ENCODE results near the gene B3GNT7. TPM values are rescaled to one million over a fixed set of nuclear protein-coding genes. Genes with fewer than 3 reads are reported as not detected.
"Not testable (repeated sequence)": the region's sequence is repeated elsewhere in the genome, so short reads cannot be mapped to it uniquely, and the experiment has no call there.

Gene B3GNT7
- total and polyA plus RNA-seq, 2 experiments from 2014 or later: 44.2 to 89.4 TPM

DNA sequence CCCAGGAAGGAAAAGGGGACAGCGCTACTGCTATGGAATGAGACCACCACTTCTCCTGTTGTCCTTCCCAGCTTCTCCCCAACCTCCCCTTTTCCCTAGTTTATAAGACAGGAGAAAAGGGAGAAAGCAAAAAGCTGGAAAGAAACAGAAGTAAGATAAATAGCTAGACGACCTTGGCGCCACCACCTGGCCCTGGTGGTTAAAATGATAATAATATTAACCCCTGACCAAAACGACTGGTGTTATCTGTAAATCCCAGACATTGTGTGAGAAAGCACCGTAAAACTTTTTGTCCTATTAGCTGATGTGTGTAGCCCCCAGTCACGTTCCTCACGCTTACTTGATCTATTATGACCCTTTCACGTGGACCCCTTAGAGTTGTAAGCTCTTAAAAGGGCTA, 5.2 kb downstream of the B3GNT7 start:
- not testable (repeated sequence) for H4K20me1 ChIP-seq (replicated peaks; ENCODE audit: insufficient read depth); H3F3A ChIP-seq (replicated peaks; ENCODE audit: low read depth); H3K9me2 ChIP-seq (ENCODE audit: insufficient read depth); H3K9me3 Mint-ChIP-seq; H3K36me3 ChIP-seq (ENCODE audit: insufficient read depth); H3K27me3 ChIP-seq (ENCODE audit: insufficient read depth); DNase-seq (ENCODE audit: low spot score); H3K4me3 ChIP-seq; H3K4me3 Mint-ChIP-seq; ATAC-seq; H2AFZ ChIP-seq
- Histone ChIP-seq H3K4me2 (peak overlapping the region; percentile 38; the same call in 1 of the 2 replicates), H3K79me2 (replicated peaks; ENCODE audit: insufficient read depth) (peaks cover 17% of the 10 kb centered on the region), H3K4me1 (ENCODE audit: insufficient read depth) (peaks cover 19% of the 10 kb centered on the region; the same call in 1 of the 2 replicates), H3K27ac (ENCODE audit: low read depth) (peak overlapping the region; percentile 79; the same call in 1 of the 2 replicates)
- Mint-ChIP-seq H3K27ac (peak overlapping the region; percentile 79), H3K36me3 (ENCODE audit: low read depth) (peaks cover 37% of the 10 kb centered on the region), H3K27me3 (ENCODE audit: insufficient read depth, low read depth, poor library complexity) (peaks cover 13% of the 10 kb centered on the region), H3K4me1 (peaks cover 65% of the 10 kb centered on the region)
- TF ChIP-seq, protein P1, sequence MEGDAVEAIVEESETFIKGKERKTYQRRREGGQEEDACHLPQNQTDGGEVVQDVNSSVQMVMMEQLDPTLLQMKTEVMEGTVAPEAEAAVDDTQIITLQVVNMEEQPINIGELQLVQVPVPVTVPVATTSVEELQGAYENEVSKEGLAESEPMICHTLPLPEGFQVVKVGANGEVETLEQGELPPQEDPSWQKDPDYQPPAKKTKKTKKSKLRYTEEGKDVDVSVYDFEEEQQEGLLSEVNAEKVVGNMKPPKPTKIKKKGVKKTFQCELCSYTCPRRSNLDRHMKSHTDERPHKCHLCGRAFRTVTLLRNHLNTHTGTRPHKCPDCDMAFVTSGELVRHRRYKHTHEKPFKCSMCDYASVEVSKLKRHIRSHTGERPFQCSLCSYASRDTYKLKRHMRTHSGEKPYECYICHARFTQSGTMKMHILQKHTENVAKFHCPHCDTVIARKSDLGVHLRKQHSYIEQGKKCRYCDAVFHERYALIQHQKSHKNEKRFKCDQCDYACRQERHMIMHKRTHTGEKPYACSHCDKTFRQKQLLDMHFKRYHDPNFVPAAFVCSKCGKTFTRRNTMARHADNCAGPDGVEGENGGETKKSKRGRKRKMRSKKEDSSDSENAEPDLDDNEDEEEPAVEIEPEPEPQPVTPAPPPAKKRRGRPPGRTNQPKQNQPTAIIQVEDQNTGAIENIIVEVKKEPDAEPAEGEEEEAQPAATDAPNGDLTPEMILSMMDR (conservative IDR thresholded peaks at IDR 0.05; ENCODE audit: low read depth in 2 of 2): peak; percentile 28 to 30; a peak in 3 of 4 replicates

- H3K27me3 ChIP-seq (ENCODE audit: insufficient read depth); H3F3A ChIP-seq (replicated peaks; ENCODE audit: low read depth); H3K9me3 Mint-ChIP-seq; H3K4me3 ChIP-seq; H3K9me2 ChIP-seq (ENCODE audit: insufficient read depth); H2AFZ ChIP-seq; H3K36me3 ChIP-seq (ENCODE audit: insufficient read depth); DNase-seq (ENCODE audit: low spot score); H3K4me3 Mint-ChIP-seq; H3K4me2 ChIP-seq; H3K27ac ChIP-seq (ENCODE audit: low read depth); H4K20me1 ChIP-seq (replicated peaks; ENCODE audit: insufficient read depth): not testable (repeated sequence)
- Histone ChIP-seq H3K4me1 (ENCODE audit: insufficient read depth) (peaks cover 22% of the 10 kb centered on the region; the same call in 1 of the 2 replicates), H3K79me2 (replicated peaks; ENCODE audit: insufficient read depth) (peaks cover 17% of the 10 kb centered on the region)
- Mint-ChIP-seq H3K27me3 (ENCODE audit: insufficient read depth, low read depth, poor library complexity) (peaks cover 13% of the 10 kb centered on the region), H3K36me3 (ENCODE audit: low read depth) (peaks cover 37% of the 10 kb centered on the region), H3K27ac (peak overlapping the region; percentile 25), H3K4me1 (peaks cover 67% of the 10 kb centered on the region)
- ATAC-seq: peak; percentile 27; the same call in 2 of the 3 replicates
Measured at GRCh38 chr2:231401101-231401500, 5.6 kb downstream of the B3GNT7 start.

- not testable (repeated sequence) for H3K79me2 ChIP-seq (replicated peaks; ENCODE audit: insufficient read depth); H3K27me3 Mint-ChIP-seq (ENCODE audit: insufficient read depth, low read depth, poor library complexity); H3K36me3 ChIP-seq (ENCODE audit: insufficient read depth); H3F3A ChIP-seq (replicated peaks; ENCODE audit: low read depth); H3K9me3 Mint-ChIP-seq; H2AFZ ChIP-seq; H4K20me1 ChIP-seq (replicated peaks; ENCODE audit: insufficient read depth); H3K9me2 ChIP-seq (ENCODE audit: insufficient read depth); ATAC-seq; H3K27ac ChIP-seq (ENCODE audit: low read depth); DNase-seq (ENCODE audit: low spot score); H3K4me2 ChIP-seq; H3K27me3 ChIP-seq (ENCODE audit: insufficient read depth); H3K4me3 Mint-ChIP-seq; H3K4me3 ChIP-seq
- H3K4me1 ChIP-seq (ENCODE audit: insufficient read depth): peaks cover 27% of the 10 kb centered on the region
- 0 out of 2 replicates have a peak overlapping the region, but pooled peaks have one; percentile 8 for H3K27ac Mint-ChIP-seq
- H3K36me3 Mint-ChIP-seq (ENCODE audit: low read depth): peaks cover 33% of the 10 kb centered on the region
- H3K4me1 Mint-ChIP-seq: peaks cover 59% of the 10 kb centered on the region
Measured at GRCh38 chr2:231403421-231404182, 8.1 kb downstream of the B3GNT7 start.
